SK-N-MC (cell line): ENCODE data around the gene LINC01488.

Experiments used
- EZH2 ChIP-seq: fragments of 200-600 bp; sonication (generic); IDR thresholded peaks from one replicate; pipeline ENCODE4 v1.6.1; 2017; ENCODE audit warnings: antibody characterized with exemption
- FOXP2 ChIP-seq: optimal IDR thresholded peaks from 2 replicates; pipeline ENCODE3; 2011; ENCODE audit warnings: mild to moderate bottlenecking, moderate library complexity; ENCODE audit not compliant: insufficient read depth; ENCODE audit errors: extremely low read length, control extremely low read depth
- POLR2AphosphoS5 ChIP-seq: IDR thresholded peaks from 2 replicates; pipeline ENCODE4 v1.6.1; 2012; ENCODE audit warnings: mild to moderate bottlenecking, low read depth, low read length, borderline replicate concordance

DNA sequence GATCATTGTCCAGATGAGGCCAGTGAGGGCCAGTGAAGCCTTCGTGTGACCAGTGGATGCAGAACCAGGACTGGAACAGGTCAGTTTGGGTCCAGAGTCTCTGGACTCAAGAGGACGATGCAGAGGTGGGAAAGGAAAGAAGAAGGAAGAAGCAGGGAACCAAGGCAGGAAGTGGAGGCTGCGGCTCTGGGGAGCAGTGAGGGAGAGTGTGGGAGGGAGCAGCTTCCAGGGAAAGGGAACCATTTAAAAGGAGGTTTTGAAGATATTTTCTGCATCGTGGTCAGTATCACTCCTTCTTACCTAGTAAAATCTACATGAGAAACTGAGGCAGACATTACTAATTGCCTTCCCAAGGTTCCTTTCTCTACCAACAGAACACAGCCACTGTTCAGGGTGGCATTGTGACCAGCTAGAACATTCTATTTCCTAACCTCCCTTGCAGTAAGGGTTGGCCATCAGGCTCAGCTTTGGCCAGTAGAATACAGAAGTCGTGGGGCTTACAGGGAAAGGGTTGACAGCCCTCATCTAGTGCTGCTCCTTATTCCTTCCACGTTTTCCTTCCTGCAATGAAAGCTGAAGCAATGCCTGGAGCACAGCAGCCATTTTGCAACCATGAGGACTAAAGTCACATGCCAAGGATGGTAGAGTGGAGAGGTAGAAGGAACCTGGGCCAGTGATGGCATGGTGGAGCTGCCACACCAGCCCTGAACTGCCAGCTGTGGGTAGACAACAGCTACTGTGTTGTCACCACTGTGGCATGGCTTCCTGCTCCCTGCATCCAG lies 29.1 kb upstream of the LINC01488 start:
- TF ChIP-seq POLR2AphosphoS5 (no peak), EZH2 (no peak), FOXP2 (no peak)
